Measurements from ENCODE around the gene NEMP1.
"Not testable (repeated sequence)": the region's sequence is repeated elsewhere in the genome, so short reads cannot be mapped to it uniquely, and the experiment has no call there.

NEMP1 gene

GRCh38 chr12:57022324-57022723 is 56.3 kb downstream of the NEMP1 start:
- DNase-seq: not testable (repeated sequence)

- DNase-seq: no peak
These were observed 58.4 kb downstream of the NEMP1 start for GRCh38 chr12:57019983-57020719.

GRCh38 chr12:57018906-57019305 is 59.7 kb downstream of the NEMP1 start:
- no peak for DNase-seq

DNA sequence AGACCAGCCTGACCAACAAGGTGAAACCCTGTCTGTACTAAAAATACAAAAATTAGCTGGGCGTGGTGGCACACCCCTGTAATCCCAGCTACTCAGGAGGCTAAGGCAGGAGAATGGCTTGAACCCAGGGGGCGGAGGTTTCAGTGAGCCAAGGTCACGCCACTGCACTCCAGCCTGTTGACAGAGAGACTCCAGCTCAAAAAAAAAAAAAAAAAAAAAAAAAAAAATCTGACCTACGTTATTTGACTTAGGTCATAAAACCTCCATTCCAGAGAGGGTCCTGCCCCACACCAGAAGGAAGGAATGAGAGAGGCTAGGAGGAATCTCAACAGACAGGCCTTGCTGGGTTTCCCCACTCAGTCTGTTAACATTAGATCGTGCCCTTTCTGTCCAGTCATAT is 60.2 kb downstream of the NEMP1 start:
- DNase-seq: not testable (repeated sequence)

GRCh38 chr12:57016348-57016747 is 62.2 kb downstream of the NEMP1 start, which contains the start of gene TAC3:
TAC3 (minus strand) TSS chr12:57016529; CDS start chr12:57015797, 732 bp downstream.
- DNase-seq: no peak

DNA sequence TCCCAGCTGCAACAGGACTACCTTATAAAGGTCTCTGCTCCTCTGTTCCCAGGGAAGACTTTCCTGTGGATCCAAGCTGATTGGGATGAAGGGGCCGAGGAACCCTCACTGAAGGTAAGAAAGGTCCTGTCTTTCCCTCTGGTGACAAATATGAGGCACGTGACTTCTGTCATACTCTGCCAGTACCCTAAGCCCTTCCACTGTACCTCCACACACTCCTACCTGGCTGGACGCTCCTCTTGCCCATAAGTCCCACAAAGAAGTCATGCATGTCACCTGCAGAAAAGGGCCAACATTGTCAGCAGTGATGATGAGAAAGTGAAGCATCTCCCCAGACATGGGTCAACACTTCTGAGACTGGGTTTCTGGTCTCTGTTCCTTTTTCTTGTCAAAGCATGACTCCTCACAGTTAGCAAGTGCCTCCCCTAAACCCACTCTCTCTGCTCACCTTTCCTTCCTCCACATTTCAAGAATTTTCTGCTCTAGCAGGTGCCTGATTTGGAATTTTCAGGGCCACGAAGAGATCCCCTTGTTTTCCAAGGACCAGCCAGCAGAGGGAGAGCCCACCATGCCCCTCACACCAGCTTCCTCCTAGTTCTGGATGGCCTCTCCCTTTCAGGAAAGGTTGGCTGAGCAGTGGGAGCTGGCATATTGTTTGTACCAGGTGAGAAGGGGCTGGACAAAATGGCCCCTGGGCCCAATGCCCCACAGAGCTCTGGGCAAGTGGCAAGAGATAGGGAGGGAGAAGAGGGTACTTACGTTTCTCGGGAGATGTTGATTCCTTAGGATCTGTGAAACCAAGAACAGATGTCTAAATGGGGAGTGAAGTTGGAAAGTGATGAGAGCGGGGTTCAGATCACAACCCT is 65.8 kb downstream of the NEMP1 start:
- DNase-seq: no peak

- DNase-seq: no peak
These were observed 66.9 kb downstream of the NEMP1 start for GRCh38 chr12:57011438-57012424.

- DNase-seq: no peak
These were observed 67.9 kb downstream of the NEMP1 start for GRCh38 chr12:57010627-57011247.

GRCh38 chr12:57009949-57010626 is 68.5 kb downstream of the NEMP1 start:
- no peak for DNase-seq

DNA sequence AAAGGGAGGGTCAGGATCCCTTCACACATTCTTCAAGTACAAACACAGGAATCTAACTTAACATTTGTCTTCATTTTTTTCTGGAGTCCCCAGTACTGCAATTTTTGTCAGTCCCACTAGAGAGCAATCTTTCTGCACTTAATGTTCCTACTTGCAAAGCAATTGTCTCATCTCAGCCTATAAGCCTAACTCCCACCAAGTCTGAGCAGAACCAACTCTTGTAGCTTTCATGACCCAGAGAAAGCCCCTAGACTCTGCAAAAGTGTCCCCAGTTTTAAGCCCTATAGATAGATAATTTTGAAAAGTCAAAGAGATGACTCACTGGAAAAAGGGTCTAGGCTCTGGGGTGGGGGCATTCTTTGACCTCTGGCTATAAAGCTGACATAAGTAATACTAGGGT is 70.4 kb downstream of the NEMP1 start:
- DNase-seq: peak; percentile 40

DNA sequence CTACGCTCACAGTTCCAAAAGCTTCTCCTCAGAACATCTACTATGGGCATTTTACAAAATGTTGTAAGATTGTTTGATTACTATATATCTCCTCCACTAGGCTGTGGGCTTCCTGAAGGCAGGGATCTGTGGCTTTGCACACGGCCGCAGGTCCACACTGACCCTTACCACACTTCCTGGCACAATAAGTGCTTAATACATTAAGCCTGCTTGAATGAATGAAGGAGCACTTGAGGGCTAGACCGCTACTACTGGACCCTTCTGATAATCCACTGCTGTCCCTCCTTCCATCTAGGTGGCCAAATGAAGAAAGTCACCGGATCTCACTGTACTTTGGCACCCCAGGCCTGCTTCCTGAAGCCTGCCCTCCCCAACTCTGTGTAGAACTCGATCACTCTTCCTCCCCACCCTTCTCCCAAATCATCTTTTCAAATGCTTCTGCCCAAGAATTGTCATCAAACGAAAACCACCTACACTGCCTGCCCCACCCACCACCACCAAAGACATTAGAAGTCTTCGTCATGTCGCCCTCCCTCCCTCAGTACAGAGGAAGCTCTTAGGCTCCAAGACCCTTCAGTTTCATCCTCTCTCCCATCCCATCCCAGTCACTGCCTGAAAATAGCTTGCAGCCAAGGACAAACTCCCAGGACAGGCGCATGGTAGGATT is 71.6 kb downstream of the NEMP1 start:
- no peak for DNase-seq

DNA sequence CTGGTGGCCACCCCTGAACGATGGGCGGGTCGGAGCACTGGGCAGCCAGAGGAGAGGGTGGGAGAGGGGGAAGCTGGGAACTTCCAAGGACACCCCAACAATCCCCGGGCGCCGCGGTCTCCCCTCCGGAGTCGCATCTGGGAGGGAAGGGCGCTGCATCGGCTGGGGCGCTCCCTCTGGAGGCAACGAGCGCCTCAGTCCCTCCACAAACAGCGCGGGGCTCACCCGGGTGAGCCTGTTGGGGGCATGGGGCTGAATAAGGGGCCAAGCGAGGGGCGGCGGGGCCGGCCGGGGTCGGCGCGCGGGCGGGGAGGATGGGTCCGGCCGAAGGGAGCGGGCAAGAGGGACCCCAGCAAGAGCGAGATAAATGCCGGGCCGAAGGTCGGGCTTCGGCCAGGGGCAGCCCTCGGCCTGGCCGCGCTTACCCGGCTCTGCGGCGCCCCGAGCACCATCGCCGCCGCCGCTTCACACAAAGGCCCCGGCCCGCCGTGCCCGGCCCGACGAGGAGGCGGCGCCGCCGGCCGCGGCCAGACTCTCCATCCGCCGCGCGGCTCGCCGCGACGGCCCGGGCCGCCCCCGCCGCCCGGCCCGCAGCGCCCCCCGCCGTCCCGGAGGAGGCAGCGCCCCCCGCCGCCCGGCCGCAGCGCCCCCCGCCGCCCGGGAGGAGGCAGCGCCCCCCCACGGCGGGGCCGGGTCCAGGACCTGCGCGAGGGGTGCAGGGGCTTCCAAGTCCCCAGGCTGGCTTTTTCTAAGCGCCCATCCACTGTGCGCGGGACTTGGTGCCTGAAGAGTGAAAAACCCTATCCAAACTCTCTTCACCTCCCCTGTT is 72.4 kb downstream of the NEMP1 start, which contains the start of gene ZBTB39:
ZBTB39 (minus strand) TSS at position 567 of the 829 bp plus-strand sequence. CDS start 1,629 bp downstream, outside the sequence.
- DNase-seq: peak; percentile 42
